Panc1 (cell line): Measurements from ENCODE around the gene EYS.

Source experiments
- CTCF ChIP-seq: fragments of 450-650 bp; IDR thresholded peaks from 2 replicates; pipeline ENCODE4 v1.5.1; 2017; ENCODE audit warnings: mild to moderate bottlenecking
- POLR2AphosphoS5 ChIP-seq: IDR thresholded peaks from 2 replicates; pipeline ENCODE4 v1.6.1; 2012; ENCODE audit warnings: mild to moderate bottlenecking, low read depth, low read length, moderate library complexity
- REST ChIP-seq, 2 experiments: IDR thresholded peaks; 2 replicates each; pipeline ENCODE4 v1.6.1; 2011 to 2012; ENCODE audit warnings: low read depth in 2 of 2, control low read depth in 1 of 2, low read length in 1 of 2, mild to moderate bottlenecking in 1 of 2, moderate library complexity in 1 of 2; ENCODE audit not compliant: insufficient read depth in 1 of 2
- SIN3A ChIP-seq: IDR thresholded peaks from 2 replicates; pipeline ENCODE4 v1.6.1; 2012; ENCODE audit warnings: low read depth, mild to moderate bottlenecking, low read length, moderate library complexity, borderline replicate concordance; ENCODE audit not compliant: insufficient read depth

GRCh38 chr6:64000818-64001491, 1706.1 kb downstream of the EYS start:
- TF ChIP-seq POLR2AphosphoS5 (no peak), CTCF (no peak), SIN3A (no peak), REST (IDR thresholded peaks at IDR 0.05; ENCODE audit: insufficient read depth in 1 of 2, low read depth in 2 of 2, low read length in 1 of 2) (no peak)
